Measurements from ENCODE around the gene TMF1. TPM values are rescaled to one million over a fixed set of nuclear protein-coding genes. Genes with fewer than 3 reads are reported as not detected.

Gene TMF1
- total and polyA plus RNA-seq, 10 of the 15 experiments (the other 5 are each of a cell fraction or from before 2014, with no cell fraction given) = 7.1 to 24.5 (median 18.6) TPM

DNA sequence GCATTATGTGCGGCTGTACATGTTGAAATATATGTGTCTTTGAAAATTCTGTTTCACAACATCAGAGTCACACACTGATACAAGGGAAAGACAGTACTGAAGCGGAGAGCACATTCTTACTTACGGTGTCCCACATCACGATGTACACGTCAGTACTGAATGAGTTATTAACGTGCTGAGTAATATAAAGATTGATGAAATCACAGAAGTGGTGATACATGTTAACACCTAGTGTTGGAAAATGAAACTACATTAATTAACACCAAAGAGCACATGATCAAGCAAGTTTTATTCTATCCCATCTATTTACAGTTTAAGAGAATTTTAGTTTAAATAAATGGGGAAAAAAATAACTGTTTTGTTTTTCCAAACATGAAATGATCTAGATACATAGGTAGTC lies 54.2 kb downstream of the TMF1 start:
- Histone ChIP-seq H2AFZ (ENCODE audit: control insufficient read depth, low read depth, low read length) (no peak overlapping the region), H3K9ac (ENCODE audit: control insufficient read depth, insufficient read depth, low read length) (no peak overlapping the region), H4K20me1 (ENCODE audit: control insufficient read depth, insufficient read depth) (no peaks in the 10 kb centered on the region), H3K4me2 (ENCODE audit: control insufficient read depth, insufficient read depth) (no peak overlapping the region), H3K27ac (ENCODE audit: control insufficient read depth, insufficient read depth) (no peak overlapping the region), H3K4me1 (ENCODE audit: control insufficient read depth, insufficient read depth, low read length) (no peaks in the 10 kb centered on the region), H3K4me3 (no peak overlapping the region), H3K27me3 (replicated peaks in 1 of 2; ENCODE audit: control insufficient read depth in 2 of 2, insufficient read depth in 2 of 2, low read length in 1 of 2) (no peaks in the 10 kb centered on the region), H3K36me3 (ENCODE audit: control insufficient read depth in 2 of 2, insufficient read depth in 2 of 2, low read length in 1 of 2) (peaks cover 0 to 4% of the 10 kb centered on the region in 2 experiments; a peak in 2 of 4 replicates), H3K9me3 (replicated peaks; ENCODE audit: control insufficient read depth, insufficient read depth, low read length) (no peaks in the 10 kb centered on the region), H3K79me2 (ENCODE audit: control insufficient read depth, insufficient read depth, low read length) (no peaks in the 10 kb centered on the region)
- in situ Hi-C loops (cut with MboI) = no loop called here
- 86% methylated on average over 6 of the region's 6 CpGs for WGBS (ENCODE audit: insufficient coverage, insufficient replicate concordance, low lambda C conversion rate, missing lambda C conversion rate)
- ChIA-PET CTCF (no interaction called here), POLR2A (no interaction called here), SMC1A (ENCODE audit: uncharacterized antibody, unreplicated experiment) (no interaction called here), RAD21 (ENCODE audit: unreplicated experiment) (interaction anchor here (1.0 kb wide), 1 partner anchor 11 kb away, joined by 4 read pairs; no protein-coding TSS in a partner anchor)
- ATAC-seq (peak; percentile 88), FAIRE-seq (no peak), DNase-seq (ENCODE audit: low read depth, low spot score) (no peak)
- no TSS peak for BruUV-seq (replicated peaks)
- intact Hi-C loops (cut with micrococcal nuclease; ENCODE audit: unreplicated experiment) = no loop called here
- TF ChIP-seq EP300 (IDR thresholded peaks at IDR 0.05; ENCODE audit: borderline replicate concordance in 1 of 2, control insufficient read depth in 1 of 2, low read depth in 2 of 2, low read length in 2 of 2) = peak; percentile 13 to 27; a peak in 1 of 4 replicates
- TF ChIP-seq, protein P1, sequence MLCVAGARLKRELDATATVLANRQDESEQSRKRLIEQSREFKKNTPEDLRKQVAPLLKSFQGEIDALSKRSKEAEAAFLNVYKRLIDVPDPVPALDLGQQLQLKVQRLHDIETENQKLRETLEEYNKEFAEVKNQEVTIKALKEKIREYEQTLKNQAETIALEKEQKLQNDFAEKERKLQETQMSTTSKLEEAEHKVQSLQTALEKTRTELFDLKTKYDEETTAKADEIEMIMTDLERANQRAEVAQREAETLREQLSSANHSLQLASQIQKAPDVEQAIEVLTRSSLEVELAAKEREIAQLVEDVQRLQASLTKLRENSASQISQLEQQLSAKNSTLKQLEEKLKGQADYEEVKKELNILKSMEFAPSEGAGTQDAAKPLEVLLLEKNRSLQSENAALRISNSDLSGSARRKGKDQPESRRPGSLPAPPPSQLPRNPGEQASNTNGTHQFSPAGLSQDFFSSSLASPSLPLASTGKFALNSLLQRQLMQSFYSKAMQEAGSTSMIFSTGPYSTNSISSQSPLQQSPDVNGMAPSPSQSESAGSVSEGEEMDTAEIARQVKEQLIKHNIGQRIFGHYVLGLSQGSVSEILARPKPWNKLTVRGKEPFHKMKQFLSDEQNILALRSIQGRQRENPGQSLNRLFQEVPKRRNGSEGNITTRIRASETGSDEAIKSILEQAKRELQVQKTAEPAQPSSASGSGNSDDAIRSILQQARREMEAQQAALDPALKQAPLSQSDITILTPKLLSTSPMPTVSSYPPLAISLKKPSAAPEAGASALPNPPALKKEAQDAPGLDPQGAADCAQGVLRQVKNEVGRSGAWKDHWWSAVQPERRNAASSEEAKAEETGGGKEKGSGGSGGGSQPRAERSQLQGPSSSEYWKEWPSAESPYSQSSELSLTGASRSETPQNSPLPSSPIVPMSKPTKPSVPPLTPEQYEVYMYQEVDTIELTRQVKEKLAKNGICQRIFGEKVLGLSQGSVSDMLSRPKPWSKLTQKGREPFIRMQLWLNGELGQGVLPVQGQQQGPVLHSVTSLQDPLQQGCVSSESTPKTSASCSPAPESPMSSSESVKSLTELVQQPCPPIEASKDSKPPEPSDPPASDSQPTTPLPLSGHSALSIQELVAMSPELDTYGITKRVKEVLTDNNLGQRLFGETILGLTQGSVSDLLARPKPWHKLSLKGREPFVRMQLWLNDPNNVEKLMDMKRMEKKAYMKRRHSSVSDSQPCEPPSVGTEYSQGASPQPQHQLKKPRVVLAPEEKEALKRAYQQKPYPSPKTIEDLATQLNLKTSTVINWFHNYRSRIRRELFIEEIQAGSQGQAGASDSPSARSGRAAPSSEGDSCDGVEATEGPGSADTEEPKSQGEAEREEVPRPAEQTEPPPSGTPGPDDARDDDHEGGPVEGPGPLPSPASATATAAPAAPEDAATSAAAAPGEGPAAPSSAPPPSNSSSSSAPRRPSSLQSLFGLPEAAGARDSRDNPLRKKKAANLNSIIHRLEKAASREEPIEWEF (IDR thresholded peaks at IDR 0.05; ENCODE audit: insufficient replicate concordance, low read depth, low read length) = no peak
- TF ChIP-seq BACH1 (IDR thresholded peaks at IDR 0.05; ENCODE audit: borderline replicate concordance) = peak; percentile 60; the same call in 1 of the 2 replicates
- TF ChIP-seq ATF7 (IDR thresholded peaks at IDR 0.05; ENCODE audit: low read depth) = peak; percentile 82
- no peak for TF ChIP-seq WRNIP1 (IDR thresholded peaks at IDR 0.05; ENCODE audit: borderline replicate concordance, low read depth, low read length)
- TF ChIP-seq, protein P2, sequence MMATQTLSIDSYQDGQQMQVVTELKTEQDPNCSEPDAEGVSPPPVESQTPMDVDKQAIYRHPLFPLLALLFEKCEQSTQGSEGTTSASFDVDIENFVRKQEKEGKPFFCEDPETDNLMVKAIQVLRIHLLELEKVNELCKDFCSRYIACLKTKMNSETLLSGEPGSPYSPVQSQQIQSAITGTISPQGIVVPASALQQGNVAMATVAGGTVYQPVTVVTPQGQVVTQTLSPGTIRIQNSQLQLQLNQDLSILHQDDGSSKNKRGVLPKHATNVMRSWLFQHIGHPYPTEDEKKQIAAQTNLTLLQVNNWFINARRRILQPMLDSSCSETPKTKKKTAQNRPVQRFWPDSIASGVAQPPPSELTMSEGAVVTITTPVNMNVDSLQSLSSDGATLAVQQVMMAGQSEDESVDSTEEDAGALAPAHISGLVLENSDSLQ (IDR thresholded peaks at IDR 0.05) = peak; percentile 57; the same call in 1 of the 2 replicates
- 0 out of 2 replicates have a peak, but pooled peaks have one; percentile 16 for TF ChIP-seq JUNB (IDR thresholded peaks at IDR 0.05)
- no peak for TF ChIP-seq ZNF622 (IDR thresholded peaks at IDR 0.05)
- TF ChIP-seq BCL11A (IDR thresholded peaks at IDR 0.05; ENCODE audit: low read depth, low read length) = 0 out of 2 replicates have a peak, but pooled peaks have one; percentile 28
- TF ChIP-seq MLLT1 (IDR thresholded peaks at IDR 0.05) = peak; percentile 75; the same call in 1 of the 2 replicates
- peak; percentile 61; the same call in 1 of the 2 replicates for TF ChIP-seq BMI1 (IDR thresholded peaks at IDR 0.05; ENCODE audit: borderline replicate concordance)
- TF ChIP-seq RAD51 (IDR thresholded peaks at IDR 0.05) = peak; percentile 64
- peak in 1 of 2 experiments; percentile 55; a peak in 2 of 4 replicates for TF ChIP-seq IKZF2 (IDR thresholded peaks at IDR 0.05)
- peak; percentile 51 to 76; a peak in 2 of 4 replicates for TF ChIP-seq BHLHE40 (IDR thresholded peaks at IDR 0.05; ENCODE audit: borderline replicate concordance in 1 of 2, low read depth in 2 of 2, low read length in 1 of 2)
- TF ChIP-seq DPF2 (IDR thresholded peaks at IDR 0.05) = peak; percentile 85
- TF ChIP-seq NR2F1 (conservative IDR thresholded peaks at IDR 0.05) = 0 out of 2 replicates have a peak, but pooled peaks have one; percentile 28

Measured in GM12878 (cell line).